SK-MEL-5 (cell line): ENCODE measurements around the gene CLRN3. TPM values are rescaled to one million over a fixed set of nuclear protein-coding genes. Genes with fewer than 3 reads are reported as not detected.

ENCODE experiments used
- DNase-seq: peaks from one replicate; pipeline ENCODE4 v3.0.0-alpha.2; 2016; ENCODE audit warnings: low read depth, low spot score
- in situ Hi-C: cut with HindIII; loops from 2 replicates; pipeline ENCODE4 v1.10.0; 2016; ENCODE audit warnings: low sequenced_read_pairs, high pct_unique_total_duplicates, low pct_unique_long_range_greater_than_20kb
- total RNA-seq: library from RNA; depleted of rRNA; stranded (reverse); fragments of >200 nt; shearing (Covaris generic); gene quantifications from 2 replicates; pipeline ENCODE4 v1.2.3, GENCODE V29; 2014

The CLRN3 gene
- total RNA-seq, 1 experiment from 2014 or later, result not detected

- in situ Hi-C loops, result no loop called here
- DNase-seq, result no peak
Measured at GRCh38 chr10:127867805-127868204, 24.9 kb downstream of the CLRN3 start.

- in situ Hi-C loops, result no loop called here
- DNase-seq, result no peak
Measured at GRCh38 chr10:127866276-127867013, 26.3 kb downstream of the CLRN3 start.

GRCh38 chr10:127863231-127863825, 29.4 kb downstream of the CLRN3 start:
- DNase-seq, result no peak
- in situ Hi-C loops, result no loop called here

- in situ Hi-C loops, result no loop called here
- DNase-seq, result no peak
Measured at GRCh38 chr10:127860592-127860991, 32.1 kb downstream of the CLRN3 start.

DNA sequence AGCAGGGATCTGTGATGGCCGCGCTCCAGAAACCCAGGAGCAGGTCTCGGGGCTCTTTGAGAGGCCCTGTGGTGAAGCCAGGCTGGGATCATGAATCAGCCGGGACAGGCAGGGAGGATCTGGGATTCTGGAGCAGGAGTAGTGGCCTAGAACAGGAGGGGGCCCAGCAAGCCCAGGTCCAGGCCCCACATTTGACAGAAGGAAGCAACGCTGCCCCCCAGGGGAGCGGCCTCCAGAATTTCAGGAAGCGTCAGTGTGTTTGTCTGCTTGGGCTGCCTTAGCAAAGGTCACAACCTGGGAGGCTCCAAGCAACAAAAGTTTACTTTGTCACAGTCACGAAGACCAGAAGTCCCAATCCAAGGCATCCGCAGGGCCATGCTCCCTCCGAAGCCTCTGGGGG, 36.8 kb downstream of the CLRN3 start:
- in situ Hi-C loops, result no loop called here
- DNase-seq, result no peak

DNA sequence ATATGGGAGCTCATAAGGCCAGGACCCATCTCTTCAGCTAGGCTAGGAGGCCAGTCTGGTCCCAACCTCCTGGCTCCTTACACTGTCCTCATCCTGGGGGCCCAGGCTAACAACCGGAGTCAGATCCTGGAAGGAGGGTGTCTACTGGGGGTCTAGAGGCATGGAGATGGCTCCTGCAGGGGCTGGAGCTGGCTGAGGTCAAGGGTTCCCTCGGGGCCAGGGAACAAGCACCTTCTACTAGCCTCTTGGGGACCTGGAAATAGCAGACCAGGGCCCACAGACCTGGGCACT, 37.2 kb downstream of the CLRN3 start:
- no peak for DNase-seq
- in situ Hi-C loops, result no loop called here

- no peak for DNase-seq
- in situ Hi-C loops, result no loop called here
Measured at GRCh38 chr10:127854769-127855590, 37.8 kb downstream of the CLRN3 start.

DNA sequence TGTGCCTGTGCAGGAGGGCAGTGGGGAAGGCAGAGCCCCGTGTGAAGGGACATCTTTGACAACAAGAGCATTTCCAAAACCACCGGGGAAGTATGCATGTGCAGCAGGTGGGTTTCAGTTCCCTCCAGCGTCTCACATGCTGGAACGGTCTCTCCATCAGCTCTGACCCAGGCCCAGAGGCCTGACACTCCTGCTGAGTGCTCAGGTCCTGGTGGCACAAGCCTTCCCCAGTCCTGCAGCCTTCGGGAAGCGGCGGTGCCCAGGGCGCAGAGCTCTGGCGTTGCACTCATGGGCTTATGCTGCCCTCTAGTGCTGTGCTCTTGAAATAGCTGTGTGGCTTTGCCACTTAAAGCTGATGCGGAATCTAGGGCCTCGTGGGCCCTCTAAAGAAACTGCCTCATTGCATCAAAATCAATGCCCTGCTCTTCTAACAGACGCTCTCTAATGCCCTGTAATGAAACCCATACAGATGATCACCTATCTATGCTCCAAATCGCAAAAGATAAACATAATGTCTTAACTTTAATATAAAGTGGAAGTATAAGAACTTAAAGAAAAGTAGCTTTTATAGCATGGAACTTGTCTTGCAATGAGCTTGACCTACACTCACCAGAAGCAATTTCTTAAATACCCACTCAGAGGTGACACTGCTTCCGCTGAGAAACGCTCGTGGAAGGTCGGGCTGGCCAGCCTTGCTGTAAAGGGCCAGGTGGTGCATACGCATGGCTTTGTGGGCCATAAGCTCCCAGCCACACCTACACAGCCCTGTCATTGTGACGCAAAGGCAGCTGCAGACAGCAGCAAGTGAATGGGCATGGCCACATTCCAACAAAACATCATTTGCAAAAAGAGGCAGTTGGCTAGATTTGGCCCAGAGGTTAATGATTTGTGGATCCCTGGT, 38.6 kb downstream of the CLRN3 start:
- DNase-seq, result peak; percentile 71
- in situ Hi-C loops, result no loop called here

DNA sequence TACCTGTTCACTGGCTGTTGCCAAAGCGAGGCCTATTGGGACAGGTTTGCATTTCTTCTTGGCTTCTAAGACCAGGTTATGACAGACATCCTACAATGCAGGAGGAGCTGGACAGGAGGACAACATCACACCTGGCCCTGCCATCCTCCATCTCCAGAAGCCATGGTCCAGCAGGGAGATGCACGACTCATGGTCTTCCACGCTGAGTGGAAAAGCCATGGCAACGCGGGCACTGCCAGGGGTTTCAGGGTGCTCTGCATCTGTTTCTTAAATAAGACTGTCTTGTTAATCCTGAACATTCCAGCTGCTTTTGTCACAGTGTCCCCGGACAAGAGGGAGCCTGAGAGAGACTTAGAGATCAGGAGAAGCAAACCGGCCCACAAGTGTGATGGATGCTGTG, 40.3 kb downstream of the CLRN3 start:
- in situ Hi-C loops, result no loop called here
- DNase-seq, result no peak

DNA sequence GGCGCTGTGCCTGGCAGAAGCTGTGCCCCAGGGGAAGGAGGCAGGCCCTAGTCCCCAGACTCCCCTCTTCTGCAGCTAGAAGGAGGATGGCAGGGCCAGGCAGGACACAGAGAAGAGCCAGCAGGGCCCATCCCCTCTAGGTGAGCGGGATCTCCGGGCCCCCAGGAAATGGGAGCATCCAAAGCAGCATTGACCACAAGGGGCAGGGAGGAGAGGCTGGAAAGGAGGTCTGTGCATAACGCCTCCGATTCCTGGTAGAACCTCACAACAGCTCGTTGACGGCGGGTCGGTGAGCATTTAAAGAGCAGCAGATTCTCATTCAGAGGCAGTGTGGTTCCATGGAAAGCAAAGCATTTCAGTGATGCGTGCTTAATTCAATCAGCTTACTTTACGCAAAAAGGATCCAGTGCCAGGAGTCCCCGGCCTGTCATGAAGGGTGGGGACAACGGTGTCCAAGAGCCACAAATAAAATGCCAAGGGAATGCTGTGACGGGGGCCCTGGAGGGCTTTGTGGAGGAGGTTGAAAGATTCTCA, 41.0 kb downstream of the CLRN3 start:
- in situ Hi-C loops, result no loop called here
- DNase-seq, result no peak

- in situ Hi-C loops, result no loop called here
- DNase-seq, result no peak
Measured at GRCh38 chr10:127850944-127851343, 41.8 kb downstream of the CLRN3 start.

DNA sequence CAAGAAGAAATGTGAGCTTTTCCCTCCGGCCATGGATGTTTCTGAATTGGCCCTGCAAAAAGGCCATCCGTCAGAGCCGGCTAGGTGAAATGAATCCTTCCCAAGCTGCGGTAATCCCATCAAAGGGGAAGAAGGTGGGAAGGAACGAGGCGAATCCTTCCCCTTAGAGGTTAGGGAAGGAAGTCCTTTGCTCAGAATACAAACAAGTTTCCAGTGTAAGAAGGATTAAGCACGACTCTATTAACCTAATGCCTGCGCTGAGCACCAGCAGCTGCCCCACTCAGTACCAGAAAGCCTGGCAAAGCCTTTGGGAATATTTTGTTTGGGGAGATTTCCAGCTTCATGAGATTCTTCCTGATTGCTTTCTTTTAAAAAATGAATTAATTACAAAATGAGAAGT, 42.8 kb downstream of the CLRN3 start:
- DNase-seq, result no peak
- in situ Hi-C loops, result no loop called here

DNA sequence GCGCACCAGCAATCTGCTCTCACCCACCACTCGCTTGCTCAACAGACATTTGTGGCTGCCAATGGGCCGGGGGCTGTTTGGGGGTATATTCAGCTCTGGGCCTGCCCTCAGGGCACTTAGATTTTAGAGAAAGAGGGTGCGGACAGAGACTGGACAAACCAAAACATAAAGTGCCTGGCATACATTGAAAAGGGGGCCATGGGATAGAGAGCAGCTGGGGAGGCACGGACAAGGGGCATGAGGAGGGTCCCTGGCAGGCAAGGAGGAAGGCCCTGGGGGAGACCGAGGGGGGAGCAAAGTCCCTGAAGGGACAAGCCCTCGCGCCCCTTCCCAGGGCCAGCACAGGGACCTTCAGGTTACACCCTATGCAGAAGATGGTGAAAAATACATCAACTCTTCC, 43.5 kb downstream of the CLRN3 start:
- in situ Hi-C loops, result no loop called here
- no peak for DNase-seq

GRCh38 chr10:127848226-127848625, 44.5 kb downstream of the CLRN3 start:
- no peak for DNase-seq
- in situ Hi-C loops, result no loop called here

DNA sequence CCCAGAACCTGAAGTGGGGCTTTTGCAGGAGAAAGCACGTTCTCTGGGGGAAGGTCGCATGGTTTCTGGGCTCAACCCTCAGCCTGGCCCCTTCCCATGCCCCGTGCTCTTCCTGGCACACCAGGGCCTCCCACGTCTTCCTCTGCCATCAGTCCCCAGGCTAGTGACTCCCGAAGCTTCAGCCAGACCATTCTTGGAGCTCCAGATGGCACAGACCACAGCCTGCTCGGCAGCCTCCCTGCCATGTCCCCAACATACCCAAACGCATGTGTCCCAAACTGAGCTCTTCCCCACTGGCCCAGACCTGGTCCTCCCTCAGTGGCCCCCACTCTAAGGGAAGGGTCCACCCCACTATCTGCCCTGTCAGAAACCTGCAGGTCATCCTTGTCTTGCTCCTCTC, 47.0 kb downstream of the CLRN3 start:
- no peak for DNase-seq
- in situ Hi-C loops, result no loop called here

GRCh38 chr10:127840884-127841283, 51.9 kb downstream of the CLRN3 start:
- in situ Hi-C loops, result no loop called here
- no peak for DNase-seq

GRCh38 chr10:127836966-127837365, 55.8 kb downstream of the CLRN3 start:
- in situ Hi-C loops, result no loop called here
- DNase-seq, result no peak

- no peak for DNase-seq
- in situ Hi-C loops, result no loop called here
Measured at GRCh38 chr10:127836176-127836575, 56.6 kb downstream of the CLRN3 start.
